ENCODE data around the gene CDCA5. TPM values are rescaled to one million over a fixed set of nuclear protein-coding genes. Genes with fewer than 3 reads are reported as not detected.

Gene CDCA5
- total RNA-seq, 3 donors from 2014 or later = 2.9 to 14.6 (median 4.8) TPM

DNA sequence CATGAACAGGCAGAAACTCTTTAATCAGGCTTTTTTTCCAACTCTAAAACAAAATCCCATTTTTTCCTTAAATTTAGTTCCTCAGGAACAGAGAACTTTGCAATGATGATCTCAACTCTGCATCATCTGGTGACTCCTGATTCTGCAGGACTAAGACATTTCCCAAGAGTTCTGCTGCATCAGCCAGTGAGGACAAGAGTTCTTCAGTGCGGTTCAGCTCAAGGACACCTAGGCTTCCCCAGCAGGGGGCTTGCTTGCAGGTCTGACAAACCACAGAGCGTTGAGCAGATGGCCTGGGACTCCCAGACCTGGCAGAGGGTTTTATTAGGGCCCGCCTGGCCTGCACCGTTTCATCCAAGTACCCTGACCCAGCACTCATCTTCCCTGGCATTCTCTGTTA is 6.4 kb downstream of the CDCA5 start:
- no peaks in the 10 kb centered on the region for H3K36me3 ChIP-seq (ENCODE audit: low read depth)
- H3K9me3 ChIP-seq = no peaks in the 10 kb centered on the region
- ATAC-seq (no peak), DNase-seq (no peak)
- no peak overlapping the region for H3K4me3 ChIP-seq
- peaks cover 3% of the 10 kb centered on the region for H3K4me1 ChIP-seq (ENCODE audit: low read depth)
- intact Hi-C loops (cut with DNase I, micrococcal nuclease) = no loop called here
- TF ChIP-seq CTCF (IDR thresholded peaks at IDR 0.05) = no peak

GRCh38 chr11:65072631-65072966 is 11.2 kb downstream of the CDCA5 start:
- Histone ChIP-seq H3K9me3 (no peaks in the 10 kb centered on the region), H3K4me1 (ENCODE audit: low read depth) (no peaks in the 10 kb centered on the region), H3K36me3 (ENCODE audit: low read depth) (no peaks in the 10 kb centered on the region), H3K4me3 (no peak overlapping the region)
- DNase-seq (no peak), ATAC-seq (no peak)
- intact Hi-C loops (cut with DNase I, micrococcal nuclease) = no loop called here
- no peak for TF ChIP-seq CTCF (IDR thresholded peaks at IDR 0.05)

GRCh38 chr11:65071907-65072630 is 11.8 kb downstream of the CDCA5 start:
- TF ChIP-seq CTCF (IDR thresholded peaks at IDR 0.05) = no peak
- DNase-seq = no peak
- Histone ChIP-seq H3K9me3 (no peaks in the 10 kb centered on the region), H3K4me1 (ENCODE audit: low read depth) (no peaks in the 10 kb centered on the region), H3K36me3 (ENCODE audit: low read depth) (no peaks in the 10 kb centered on the region), H3K4me3 (no peak overlapping the region)
- no peak for ATAC-seq
- intact Hi-C loops (cut with DNase I, micrococcal nuclease) = no loop called here

DNA sequence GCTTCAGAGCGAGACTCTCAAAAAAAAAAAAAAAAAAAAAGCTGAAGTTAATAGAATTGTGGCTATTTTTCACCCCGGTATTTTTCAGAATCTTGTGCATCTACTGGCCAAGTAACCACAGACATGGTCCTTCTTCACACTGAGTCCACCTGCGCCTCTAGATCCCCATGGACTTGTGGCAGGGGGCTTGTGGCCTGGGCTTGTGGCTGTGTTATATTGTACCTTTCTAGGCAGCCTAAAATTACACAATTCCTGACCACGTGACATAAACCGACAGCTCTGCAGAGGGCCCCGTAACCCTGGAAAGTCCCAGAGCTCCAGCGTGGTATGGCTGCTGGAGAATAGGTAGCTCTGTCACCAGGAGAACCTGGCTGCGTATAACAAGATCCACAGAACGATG is 14.6 kb downstream of the CDCA5 start:
- ATAC-seq (no peak), DNase-seq (no peak)
- H3K4me1 ChIP-seq (ENCODE audit: low read depth) = no peaks in the 10 kb centered on the region
- H3K36me3 ChIP-seq (ENCODE audit: low read depth) = no peaks in the 10 kb centered on the region
- TF ChIP-seq CTCF (IDR thresholded peaks at IDR 0.05) = no peak
- H3K9me3 ChIP-seq = no peaks in the 10 kb centered on the region
- H3K4me3 ChIP-seq = no peak overlapping the region
- intact Hi-C loops (cut with DNase I, micrococcal nuclease) = no loop called here

- H3K4me3 ChIP-seq = no peak overlapping the region
- TF ChIP-seq CTCF (IDR thresholded peaks at IDR 0.05) = no peak
- no peaks in the 10 kb centered on the region for H3K36me3 ChIP-seq (ENCODE audit: low read depth)
- no peak for ATAC-seq
- no peaks in the 10 kb centered on the region for H3K9me3 ChIP-seq
- DNase-seq = no peak
- intact Hi-C loops (cut with DNase I, micrococcal nuclease) = no loop called here
- no peaks in the 10 kb centered on the region for H3K4me1 ChIP-seq (ENCODE audit: low read depth)
Observed at GRCh38 chr11:65067446-65067845, 16.4 kb downstream of the CDCA5 start.

DNA sequence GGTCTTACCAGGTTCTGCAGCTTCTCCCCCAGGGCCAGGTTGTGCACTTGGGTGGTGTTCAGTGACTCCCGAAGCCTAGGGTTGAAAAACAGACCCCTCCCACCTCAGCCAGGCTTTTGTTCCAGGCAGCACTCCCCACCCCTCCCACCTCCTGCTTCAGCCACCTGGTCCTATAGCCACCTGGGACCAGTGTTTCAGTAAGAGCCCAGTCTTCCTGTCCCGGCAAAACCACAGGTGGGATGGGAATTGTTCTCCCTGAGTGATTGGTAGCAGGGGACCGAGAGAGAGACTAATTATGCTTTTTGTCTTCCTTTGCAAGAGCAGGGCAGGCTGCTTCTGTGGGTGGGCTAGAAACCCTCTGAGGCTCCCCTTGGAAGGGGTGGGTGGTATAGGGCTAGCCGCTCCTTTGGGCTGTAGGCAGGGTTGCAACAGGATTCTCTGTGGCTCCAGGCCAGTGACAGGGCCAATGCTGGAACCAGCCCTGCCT is 17.0 kb downstream of the CDCA5 start:
- Histone ChIP-seq H3K9me3 (no peaks in the 10 kb centered on the region), H3K36me3 (ENCODE audit: low read depth) (no peaks in the 10 kb centered on the region), H3K4me3 (no peak overlapping the region), H3K4me1 (ENCODE audit: low read depth) (no peaks in the 10 kb centered on the region)
- no peak for DNase-seq
- no peak for TF ChIP-seq CTCF (IDR thresholded peaks at IDR 0.05)
- ATAC-seq = no peak
- intact Hi-C loops (cut with DNase I, micrococcal nuclease) = no loop called here
